ENCODE results near the gene ZNF528.

- TF ChIP-seq EP300 (IDR thresholded peaks at IDR 0.05) = no peak
- TF ChIP-seq CTCF (IDR thresholded peaks at IDR 0.05) = no peak
- no peak for TF ChIP-seq POLR2AphosphoS5 (IDR thresholded peaks at IDR 0.05)
- TF ChIP-seq POLR2A (IDR thresholded peaks at IDR 0.05; ENCODE audit: low read depth) = no peak
These were observed 31.2 kb upstream of the ZNF528 start for GRCh38 chr19:52366414-52366824.

Measured in esophagus muscularis mucosa (tissue), 4 donors.